K562 (cell line): ENCODE data around the gene JKAMP.

Experiments used
- ATF1 ChIP-seq, 2 experiments: fragments of 450-650 bp in 1 of 2; IDR thresholded peaks; 2 replicates each; pipeline ENCODE4 v1.6.1; 2016; ENCODE audit warnings: missing compliant biosample characterization in 1 of 2, missing genetic modification characterization in 1 of 2
- CTCF ChIP-seq, 3 experiments: IDR thresholded peaks in 2 of 3; conservative IDR thresholded peaks in 1 of 3; 2 replicates each; pipeline ENCODE4 v1.5.1; 2011 to 2012; ENCODE audit warnings: low read length in 3 of 3, mild to moderate bottlenecking in 3 of 3, control low read depth in 2 of 3, improper control_type of control experiment in 1 of 3, inconsistent platforms in 1 of 3, low read depth in 1 of 3, mixed read lengths in 1 of 3, moderate library complexity in 1 of 3; ENCODE audit not compliant: insufficient read depth in 2 of 3
- ETV1 ChIP-seq: fragments of 450-650 bp; conservative IDR thresholded peaks from 2 replicates; pipeline ENCODE4 v1.6.1; 2016; ENCODE audit warnings: missing genetic modification characterization, control low read depth, low read depth, missing compliant biosample characterization
- FOXP1 ChIP-seq: sonication (generic); formaldehyde crosslinking; IDR thresholded peaks from 2 replicates; pipeline ENCODE4 v1.8.0; 2022; ENCODE audit warnings: mild to moderate bottlenecking, missing genetic modification reagents
- POLR2A ChIP-seq: fragments of 450-650 bp; conservative IDR thresholded peaks from 2 replicates; pipeline ENCODE4 v1.6.1; 2016
- RAD21 ChIP-seq, 2 experiments: fragments of 250-450 bp in 1 of 2; fragments of 450-650 bp in 1 of 2; sonication (Bioruptor Pico) in 1 of 2; formaldehyde crosslinking in 1 of 2; IDR thresholded peaks in 1 of 2; conservative IDR thresholded peaks in 1 of 2; 2 replicates each; pipeline versions ENCODE4 v1.4.0 to v1.8.0; 2020 to 2022; ENCODE audit warnings: mild to moderate bottlenecking in 2 of 2, moderate library complexity in 1 of 2
- RNF2 ChIP-seq: sonication (generic); IDR thresholded peaks from 2 replicates; pipeline ENCODE4 v1.6.1; 2016
- SMARCB1 ChIP-seq: IDR thresholded peaks from 2 replicates; pipeline ENCODE4 v1.6.1; 2011; ENCODE audit warnings: improper control_type of control experiment, low read depth; ENCODE audit not compliant: insufficient read length
- SRF ChIP-seq, 2 experiments: fragments of 250-450, 450-650 bp in 1 of 2; sonication (Bioruptor Pico) in 1 of 2; sonication (generic) in 1 of 2; formaldehyde crosslinking; IDR thresholded peaks; 2 replicates each; pipeline versions ENCODE4 v1.5.0 to v1.5.1; 2020 to 2022; ENCODE audit warnings: mild to moderate bottlenecking in 1 of 2, missing genetic modification reagents in 1 of 2
- TGIF2 ChIP-seq: sonication (generic); formaldehyde crosslinking; IDR thresholded peaks from 2 replicates; pipeline ENCODE4 v1.8.1; 2022; ENCODE audit warnings: mild to moderate bottlenecking, missing genetic modification reagents, moderate library complexity
- USF1 ChIP-seq: sonication (generic); formaldehyde crosslinking; IDR thresholded peaks from 2 replicates; pipeline ENCODE4 v1.9.0; 2022; ENCODE audit warnings: mild to moderate bottlenecking, missing genetic modification reagents
- ZFP1 ChIP-seq: fragments of 450-650 bp; formaldehyde crosslinking; IDR thresholded peaks from 2 replicates; pipeline ENCODE4 v1.4.0; 2020; ENCODE audit warnings: mild to moderate bottlenecking, mixed read lengths
- ZNF444 ChIP-seq: fragments of 250-450 bp; sonication (Bioruptor Pico); IDR thresholded peaks from 2 replicates; pipeline ENCODE4 v1.4.0; 2020; ENCODE audit warnings: mild to moderate bottlenecking, moderate library complexity

DNA sequence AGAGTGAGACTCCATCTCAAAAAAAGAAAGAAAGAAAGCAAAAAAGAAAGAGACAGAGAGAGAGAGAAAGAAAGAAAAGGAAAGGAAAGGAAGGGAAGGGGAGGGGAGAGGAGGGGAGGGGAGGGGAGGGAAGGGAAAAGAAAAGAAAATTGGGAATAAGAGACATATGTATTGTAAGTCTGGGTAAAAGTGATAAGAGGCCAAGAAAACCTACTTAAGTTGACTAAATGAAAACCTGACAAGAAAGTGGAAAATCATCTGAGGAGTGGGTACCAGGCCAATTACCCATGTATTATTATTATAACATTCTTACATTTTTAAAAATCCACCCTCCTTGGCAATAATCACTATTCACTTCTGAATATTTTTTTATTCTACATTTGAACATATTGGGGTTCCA is 46.0 kb downstream of the JKAMP start:
- no peak for TF ChIP-seq SMARCB1
- no peak for TF ChIP-seq CTCF (IDR thresholded peaks at IDR 0.05 in 2 of 3, conservative IDR thresholded peaks at IDR 0.05 in 1 of 3; ENCODE audit: insufficient read depth in 2 of 3, low read depth in 1 of 3, low read length in 3 of 3)
- no peak for TF ChIP-seq ETV1 (tag)
- no peak for TF ChIP-seq ZNF444 (CRISPR knock-in tag)
- no peak for TF ChIP-seq ATF1 (CRISPR knock-in tag; IDR thresholded peaks at IDR 0.05)
- no peak for TF ChIP-seq ATF1 (tag; IDR thresholded peaks at IDR 0.05)
- TF ChIP-seq ZFP1 = no peak
- TF ChIP-seq USF1 = no peak
- no peak for TF ChIP-seq SRF (CRISPR knock-in tag; IDR thresholded peaks at IDR 0.05)
- TF ChIP-seq POLR2A = no peak
- no peak for TF ChIP-seq FOXP1 (CRISPR knock-in tag)
- TF ChIP-seq TGIF2 (CRISPR knock-in tag) = no peak
- no peak for TF ChIP-seq RAD21 (CRISPR knock-in tag; conservative IDR thresholded peaks at IDR 0.05 in 1 of 2, IDR thresholded peaks at IDR 0.05 in 1 of 2)
- TF ChIP-seq RNF2 = no peak
